ENCODE data around the gene LRCH4.

LRCH4 gene

GRCh38 chr7:100582650-100583049 lies 3.3 kb downstream of the LRCH4 start:
- DNase-seq (ENCODE audit: low read depth, low spot score) = no peak
- TF ChIP-seq CTCF (IDR thresholded peaks at IDR 0.05; ENCODE audit: low read depth, low read length) = no peak
- H3K4me3 ChIP-seq (ENCODE audit: low read depth, low read length) = no peak overlapping the region
- in situ Hi-C loops (cut with HindIII; ENCODE audit: low sequenced_read_pairs) = no loop called here

GRCh38 chr7:100582041-100582579 lies 3.8 kb downstream of the LRCH4 start:
- in situ Hi-C loops (cut with HindIII; ENCODE audit: low sequenced_read_pairs) = no loop called here
- no peak for DNase-seq (ENCODE audit: low read depth, low spot score)
- no peak overlapping the region for H3K4me3 ChIP-seq (ENCODE audit: low read depth, low read length)
- no peak for TF ChIP-seq CTCF (IDR thresholded peaks at IDR 0.05; ENCODE audit: low read depth, low read length)

- no peak for TF ChIP-seq CTCF (IDR thresholded peaks at IDR 0.05; ENCODE audit: low read depth, low read length)
- in situ Hi-C loops (cut with HindIII; ENCODE audit: low sequenced_read_pairs) = no loop called here
- no peak overlapping the region for H3K4me3 ChIP-seq (ENCODE audit: low read depth, low read length)
- DNase-seq (ENCODE audit: low read depth, low spot score) = no peak
These were observed 5.3 kb downstream of the LRCH4 start for GRCh38 chr7:100580466-100581283.

- in situ Hi-C loops (cut with HindIII; ENCODE audit: low sequenced_read_pairs) = no loop called here
- DNase-seq (ENCODE audit: low read depth, low spot score) = no peak
- TF ChIP-seq CTCF (IDR thresholded peaks at IDR 0.05; ENCODE audit: low read depth, low read length) = no peak
- no peak overlapping the region for H3K4me3 ChIP-seq (ENCODE audit: low read depth, low read length)
These were observed 7.4 kb downstream of the LRCH4 start for GRCh38 chr7:100578246-100579183.

- TF ChIP-seq CTCF (IDR thresholded peaks at IDR 0.05; ENCODE audit: low read depth, low read length) = no peak
These were observed 8.4 kb downstream of the LRCH4 start for GRCh38 chr7:100577507-100577906.

GRCh38 chr7:100577103-100577502 lies 8.8 kb downstream of the LRCH4 start:
- H3K4me3 ChIP-seq (ENCODE audit: low read depth, low read length) = no peak overlapping the region
- in situ Hi-C loops (cut with HindIII; ENCODE audit: low sequenced_read_pairs) = no loop called here
- TF ChIP-seq CTCF (IDR thresholded peaks at IDR 0.05; ENCODE audit: low read depth, low read length) = no peak
- DNase-seq (ENCODE audit: low read depth, low spot score) = no peak

More at GRCh38 chr7:100577507-100577906, 8.4 kb downstream of the LRCH4 start:
- DNase-seq (ENCODE audit: low read depth, low spot score) = no peak
- H3K4me3 ChIP-seq (ENCODE audit: low read depth, low read length) = no peak overlapping the region
- in situ Hi-C loops (cut with HindIII; ENCODE audit: low sequenced_read_pairs) = no loop called here

All from astrocyte of the spinal cord (primary cell).